GM18499 (cell line): Measurements from ENCODE around the gene EIF2D.

Experiments
- ATAC-seq: cut with Tn5 transposase; IDR thresholded peaks from one replicate; pipeline ENCODE4 v1.9.1; 2021; ENCODE audit warnings: moderate number of reproducible peaks; ENCODE audit not compliant: insufficient read depth, unreplicated experiment

Gene EIF2D

DNA sequence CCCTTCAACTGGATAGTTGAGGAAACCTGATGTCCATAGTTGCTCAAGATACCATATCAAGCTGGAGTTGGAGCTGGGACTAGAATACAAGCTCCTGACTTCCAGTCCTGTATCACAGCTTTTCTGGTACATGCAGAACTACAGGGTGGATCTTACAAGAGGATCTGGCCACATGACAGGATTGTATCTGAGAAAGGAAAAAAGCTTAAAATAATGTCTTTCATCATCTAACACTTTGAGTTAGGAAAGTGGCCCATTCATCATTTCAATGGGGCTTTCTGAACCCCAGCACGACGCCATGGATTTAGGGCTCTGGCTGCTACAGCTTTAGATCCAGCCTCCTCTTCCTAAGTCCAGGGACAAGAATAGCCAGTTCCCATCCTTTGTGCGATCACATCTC, 58.1 kb downstream of the EIF2D start:
- no peak for ATAC-seq

DNA sequence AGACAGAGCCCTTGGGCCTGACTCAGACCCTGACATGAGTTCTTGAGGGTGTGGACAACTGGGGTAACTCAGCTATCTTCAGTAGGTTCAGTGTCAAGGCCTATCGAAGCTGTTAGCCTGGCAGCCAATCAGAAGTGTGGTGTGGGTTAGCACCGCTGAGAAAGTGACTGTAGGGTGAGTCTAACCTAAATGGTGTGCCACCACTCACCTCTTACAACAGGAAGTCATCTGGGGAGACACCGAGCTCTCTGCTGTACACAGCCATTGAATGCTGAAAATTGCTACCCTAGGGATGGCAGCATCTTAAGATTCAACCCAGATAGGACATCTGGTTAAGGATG, 60.3 kb downstream of the EIF2D start:
- no peak for ATAC-seq

DNA sequence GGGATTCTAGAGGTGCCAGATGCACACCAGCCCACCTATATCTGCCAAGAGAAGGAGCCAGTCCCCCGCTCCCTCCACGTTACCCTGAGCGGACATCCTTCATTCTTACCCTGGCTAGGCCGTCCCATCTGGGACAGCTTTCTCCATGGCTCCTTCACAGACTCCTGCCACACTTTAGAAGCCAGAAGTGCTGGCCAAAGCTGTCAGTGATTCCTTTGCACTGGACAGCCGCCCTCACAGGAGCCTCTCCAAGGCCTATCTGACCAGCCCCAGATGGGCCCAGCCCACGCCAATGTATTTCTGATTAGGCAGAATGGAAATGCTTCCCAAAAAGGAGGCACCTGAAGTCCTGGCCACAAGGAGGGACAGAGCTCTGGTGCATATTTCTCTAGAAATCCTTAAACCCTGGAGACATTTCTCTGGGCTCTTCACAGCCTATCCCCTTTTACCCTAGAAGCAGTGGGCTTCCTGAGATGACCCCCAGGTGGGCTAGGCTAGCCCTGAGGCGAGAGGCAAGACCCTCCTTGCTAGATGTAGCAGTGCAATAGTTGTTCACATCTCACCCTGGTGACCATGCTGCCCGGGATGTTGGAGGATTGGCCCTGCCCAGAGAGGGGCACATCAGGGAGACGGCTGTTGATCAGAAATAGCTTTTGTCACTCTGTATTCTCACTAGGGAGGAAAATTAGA, 60.8 kb downstream of the EIF2D start:
- no peak for ATAC-seq

DNA sequence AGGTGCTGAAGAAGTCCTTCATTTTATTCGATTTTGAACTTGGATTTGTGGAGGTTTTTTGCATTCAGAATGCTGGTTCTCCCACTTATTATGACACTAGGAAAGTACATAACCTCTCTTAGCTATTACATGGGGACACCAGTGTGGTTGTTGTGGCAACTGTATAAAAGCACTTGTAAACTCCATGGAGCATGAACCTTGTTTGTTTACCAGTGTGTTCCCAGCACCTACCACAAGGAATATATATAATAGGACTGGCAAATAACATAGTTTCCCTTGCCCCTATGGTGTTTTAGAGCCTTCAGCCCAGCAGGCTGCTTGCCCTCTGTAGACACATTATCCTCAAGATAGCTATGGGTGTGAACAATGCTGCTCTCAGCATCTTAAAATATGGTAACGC, 61.8 kb downstream of the EIF2D start:
- no peak for ATAC-seq

DNA sequence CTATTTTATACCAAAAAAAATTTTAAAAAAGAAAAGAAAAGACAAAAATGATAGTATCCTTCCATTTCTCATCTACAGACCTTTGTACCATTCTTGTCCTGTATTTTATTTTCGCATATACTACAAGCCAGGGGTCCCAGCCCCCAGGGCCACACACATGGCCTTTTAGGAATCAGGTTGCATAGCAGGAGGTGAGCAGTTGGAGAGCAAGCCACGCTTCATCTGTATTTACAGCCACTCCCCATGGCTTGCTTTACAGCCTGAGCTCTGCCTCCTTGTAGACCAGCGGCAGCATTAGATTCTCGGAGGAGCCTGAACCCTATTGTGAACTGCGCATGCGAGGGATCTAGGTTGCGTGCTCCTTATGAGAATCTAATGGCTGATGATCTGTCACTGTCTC, 65.2 kb downstream of the EIF2D start:
- no peak for ATAC-seq

DNA sequence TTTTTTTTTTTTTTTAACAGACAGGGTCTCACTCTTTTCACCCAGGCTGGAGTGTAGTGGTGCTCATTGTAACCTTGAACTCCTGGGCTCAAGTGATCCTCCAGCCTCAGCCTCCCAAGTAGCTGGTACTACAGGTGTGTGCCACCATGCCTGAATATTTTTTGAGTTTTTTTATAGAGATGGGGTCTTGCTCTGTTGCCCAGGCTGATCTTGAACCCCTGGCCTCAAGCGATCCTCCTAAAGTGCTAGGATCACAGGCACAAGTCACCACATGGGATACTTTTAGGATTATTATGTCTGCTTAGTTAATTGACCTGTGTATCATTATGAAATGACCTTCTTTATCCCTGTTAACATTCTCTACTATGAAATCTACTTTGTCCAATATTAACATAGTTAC, 66.9 kb downstream of the EIF2D start:
- ATAC-seq, result no peak

DNA sequence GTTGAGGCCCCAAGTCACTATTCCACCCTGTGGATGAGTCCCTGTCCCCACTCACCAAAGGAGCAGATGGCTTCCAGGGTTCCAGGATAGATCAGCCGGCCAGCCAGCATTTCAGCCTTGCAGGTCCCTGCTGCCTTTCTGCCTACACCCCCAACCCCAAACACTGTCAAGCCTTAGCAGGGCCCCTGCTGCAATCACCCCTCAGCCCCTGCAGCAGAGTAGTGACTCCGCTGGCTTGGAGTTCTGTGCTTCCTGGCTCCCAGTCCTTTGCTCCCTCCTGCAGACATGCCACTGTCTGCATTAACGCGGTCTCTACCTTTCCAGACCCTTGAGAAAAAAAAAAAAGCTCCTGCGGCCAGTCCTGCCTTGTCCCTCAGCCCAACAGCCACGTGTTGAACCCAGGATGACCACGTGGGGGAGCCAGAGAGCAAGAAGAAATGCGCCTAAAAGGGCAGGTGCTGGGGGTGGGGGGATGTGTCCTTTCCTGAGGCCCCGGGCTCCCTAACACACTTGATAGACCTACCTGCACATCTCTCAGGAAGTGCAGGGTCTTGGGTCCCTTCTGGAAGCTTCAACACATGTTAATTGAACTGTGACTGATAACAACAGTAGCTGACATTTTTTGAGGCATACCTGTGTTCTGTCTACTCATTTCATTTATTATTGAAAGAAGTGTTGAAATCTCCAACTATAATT, 67.6 kb downstream of the EIF2D start:
- ATAC-seq, result no peak
